GM23338 (cell line): Measurements from ENCODE around the gene MAP2K4. TPM values are rescaled to one million over a fixed set of nuclear protein-coding genes. Genes with fewer than 3 reads are reported as not detected.

Source experiments
- CREB1 ChIP-seq: fragments of 250-450 bp; sonication (Bioruptor Pico); IDR thresholded peaks from 2 replicates; pipeline ENCODE4 v1.5.0; 2020; ENCODE audit warnings: low read depth, mild to moderate bottlenecking, moderate library complexity
- NANOG ChIP-seq: IDR thresholded peaks from 2 replicates; pipeline ENCODE4 v1.6.1; 2016; ENCODE audit warnings: antibody characterized with exemption, borderline replicate concordance
- ZNF462 ChIP-seq: fragments of 250-450 bp; sonication (Bioruptor Pico); IDR thresholded peaks from 2 replicates; pipeline ENCODE4 v1.5.0; 2020; ENCODE audit warnings: mild to moderate bottlenecking, moderate library complexity
- microRNA counts: library from miRNA; unstranded; fragments of <30 nt; microRNA quantifications from one replicate; lab custom pipeline; 2017
- microRNA-seq: library from miRNA; unstranded; fragments of <30 nt; microRNA quantifications from one replicate; pipeline ENCODE4, GENCODE V29; 2017
- polyA plus RNA-seq: library from polyadenylated mRNA; unstranded; fragments of >200 nt; fragmentation: Nextera tagmentation; extraction: Ambion mirVana; gene quantifications from 2 replicates; pipeline ENCODE4 v1.2.1, GENCODE V29; 2016
- small RNA-seq: library from RNA; depleted of rRNA; stranded (forward); fragments of <200 nt; gene quantifications from one replicate; pipeline ENCODE3, GENCODE V24; 2014; ENCODE audit warnings: low replicate concordance
- total RNA-seq: library from RNA; depleted of rRNA; stranded (reverse); fragments of >200 nt; shearing (Covaris generic); gene quantifications from 2 replicates; pipeline ENCODE4 v1.2.3, GENCODE V29; 2014; rRNA removed
- TF ChIP-seq, protein P1 (sequence below), 2 experiments: fragments of 200-600 bp in 1 of 2; sonication (generic) in 1 of 2; conservative IDR thresholded peaks; 2 replicates each; pipeline versions ENCODE4 v1.5.1 to v1.6.1; 2016 to 2017; ENCODE audit warnings: antibody characterized with exemption in 2 of 2, low read depth in 2 of 2, mild to moderate bottlenecking in 2 of 2, moderate library complexity in 1 of 2

The MAP2K4 gene
- total and polyA plus RNA-seq, 2 experiments from 2014 or later = 25.3 to 36.4 TPM

DNA sequence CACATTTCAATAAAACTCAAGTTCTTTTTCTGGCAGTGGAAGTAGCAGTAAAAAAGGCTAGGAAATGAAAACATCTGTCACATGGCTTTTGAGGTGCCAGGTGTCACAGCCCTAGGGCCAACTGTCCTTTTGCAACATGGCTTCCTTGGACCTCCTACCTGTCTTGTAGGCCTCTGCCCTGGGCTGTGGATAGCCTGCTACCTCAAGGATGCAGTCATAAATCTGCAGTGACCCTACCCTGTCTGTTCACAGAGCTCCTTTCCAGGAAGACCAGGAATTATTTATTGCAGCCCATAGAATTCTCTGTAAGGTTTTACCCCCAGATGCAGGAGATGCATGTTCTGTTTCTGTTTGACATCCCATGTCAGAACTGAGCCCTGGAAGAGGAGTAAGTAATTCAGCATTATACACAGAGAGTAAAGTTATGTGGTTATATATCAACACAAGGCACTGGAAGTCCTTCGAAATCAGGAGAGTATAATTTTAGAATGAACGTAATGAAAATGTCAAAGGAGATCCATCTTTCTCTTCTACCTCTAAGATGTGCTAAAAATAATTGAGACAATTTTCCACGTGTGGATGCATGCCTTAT is 172.6 kb downstream of the MAP2K4 start (continued):
- TF ChIP-seq, protein P1, sequence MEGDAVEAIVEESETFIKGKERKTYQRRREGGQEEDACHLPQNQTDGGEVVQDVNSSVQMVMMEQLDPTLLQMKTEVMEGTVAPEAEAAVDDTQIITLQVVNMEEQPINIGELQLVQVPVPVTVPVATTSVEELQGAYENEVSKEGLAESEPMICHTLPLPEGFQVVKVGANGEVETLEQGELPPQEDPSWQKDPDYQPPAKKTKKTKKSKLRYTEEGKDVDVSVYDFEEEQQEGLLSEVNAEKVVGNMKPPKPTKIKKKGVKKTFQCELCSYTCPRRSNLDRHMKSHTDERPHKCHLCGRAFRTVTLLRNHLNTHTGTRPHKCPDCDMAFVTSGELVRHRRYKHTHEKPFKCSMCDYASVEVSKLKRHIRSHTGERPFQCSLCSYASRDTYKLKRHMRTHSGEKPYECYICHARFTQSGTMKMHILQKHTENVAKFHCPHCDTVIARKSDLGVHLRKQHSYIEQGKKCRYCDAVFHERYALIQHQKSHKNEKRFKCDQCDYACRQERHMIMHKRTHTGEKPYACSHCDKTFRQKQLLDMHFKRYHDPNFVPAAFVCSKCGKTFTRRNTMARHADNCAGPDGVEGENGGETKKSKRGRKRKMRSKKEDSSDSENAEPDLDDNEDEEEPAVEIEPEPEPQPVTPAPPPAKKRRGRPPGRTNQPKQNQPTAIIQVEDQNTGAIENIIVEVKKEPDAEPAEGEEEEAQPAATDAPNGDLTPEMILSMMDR (conservative IDR thresholded peaks at IDR 0.05; ENCODE audit: low read depth in 2 of 2) = no peak
- TF ChIP-seq NANOG (no peak), ZNF462 (CRISPR knock-in tag) (no peak), CREB1 (CRISPR knock-in tag) (no peak)

MicroRNA genes within 50 kb of the gene (microRNA counts, 767-probe panel; counts per million panel counts)
- not detected for microRNA hsa-miR-744-5p (lab: Ali Mortazavi, UCI)

Small RNA genes lying within 50 kb of the gene (microRNA-seq; reads per million reads assigned to microRNA genes)
- 2,071 reads per million, percentile 95 among the genes with 10 or more reads in this experiment for gene MIR744

Small RNA genes lying within 50 kb of the gene (small RNA-seq; reads per million reads assigned to genes)
- gene MIR744 = 13.1 reads per million, percentile 97 among the genes with 10 or more reads in this experiment
- gene RNU11-2P = not detected

Other genes starting within 250 kb of the MAP2K4 start
- 9.2 and 9.8 TPM in 2 replicates for gene ZNF18, start 23.4 kb upstream of the MAP2K4 start, total RNA-seq
- gene ZNF18, start 23.4 kb upstream of the MAP2K4 start, polyA plus RNA-seq = 5.9 TPM in 2 replicates